Adrenal gland (tissue), 12 donors: Measurements from ENCODE around the gene KANSL1L. TPM values are rescaled to one million over a fixed set of nuclear protein-coding genes. Genes with fewer than 3 reads are reported as not detected.

Experiments used
- DNase-seq, 7 donors: peaks; one replicate each; pipeline ENCODE4 v3.0.0-alpha.2; 2019 to 2020
- H3K27ac ChIP-seq, 5 donors: fragments of 200-600 bp; sonication (generic) in 4 of 5; 1 replicate in 3 of 5; 2 replicates in 2 of 5; pipeline versions ENCODE4 v1.5.1 to v1.8.0; 2016 to 2020; ENCODE audit warnings: mild to moderate bottlenecking in 1 of 5
- H3K27me3 ChIP-seq: fragments of 200-600 bp; 2 replicates; pipeline ENCODE4 v1.8.0; 2021
- H3K36me3 ChIP-seq, 2 donors: fragments of 200-600 bp; replicated peaks in 1 of 2; 1 replicate in 1 of 2; 2 replicates in 1 of 2; pipeline versions ENCODE4 v1.5.1 to v1.8.0; 2018 to 2022
- H3K4me1 ChIP-seq, 2 donors: fragments of 200-600 bp; replicated peaks in 1 of 2; 1 replicate in 1 of 2; 2 replicates in 1 of 2; pipeline versions ENCODE4 v1.5.1 to v1.8.0; 2018 to 2021
- H3K4me3 ChIP-seq, 4 donors: fragments of 200-600 bp; sonication (generic) in 3 of 4; one replicate each; pipeline ENCODE4 v1.5.1; 2016 to 2018
- H3K9me3 ChIP-seq, 3 donors: fragments of 200-600 bp; sonication (generic) in 1 of 3; replicated peaks in 1 of 3; 1 replicate in 2 of 3; 2 replicates in 1 of 3; pipeline versions ENCODE4 v1.5.1 to v1.8.0; 2016 to 2021
- POLR2A ChIP-seq, 2 donors: fragments of 450-650 bp; IDR thresholded peaks; one replicate each; pipeline ENCODE4 v1.6.1; 2017; ENCODE audit warnings: antibody characterized with exemption in 2 of 2, mild to moderate bottlenecking in 2 of 2, moderate library complexity in 1 of 2
- WGBS, 4 donors: extraction: QIAGEN DNeasy Blood & Tissue Kit in 2 of 4; methylation state at CpG; one replicate each; pipeline versions ENCODE4 v1.1.5 to v1.1.7; 2013 to 2017; 5-methylcytosine and 5-hydroxymethylcytosine counted together
- intact Hi-C, 2 donors: fragments of 100-400 bp; cut with DNase I; formaldehyde crosslinking; loops; one replicate each; pipeline versions ENCODE4 v1.14.1 to v1.15.0; 2022 to 2023
- polyA plus RNA-seq, 3 donors: library from polyadenylated mRNA; stranded (reverse); fragments of 200-250 nt in 2 of 3; fragments of 350-450 nt in 1 of 3; fragmentation: Illumina TruSeq in 1 of 3; extraction: RNeasy Lipid Tissue Mini Kit (QIAGEN cat#74804) in 1 of 3; gene quantifications; one replicate each; pipeline ENCODE4 v1.2.3, GENCODE V29; 2013 to 2014
- total RNA-seq, 9 donors: library from RNA; depleted of rRNA in 4 of 9; stranded (reverse); fragments of >200 nt in 4 of 9; fragments of 120-200 nt in 1 of 9; fragmentation: NEBNext Ultra II Directional in 1 of 9; extraction: Animal tissue kit (Norgen Biotek cat#: 25700) in 1 of 9; gene quantifications; one replicate each; pipeline versions ENCODE4 v1.1.0 to v1.2.4, GENCODE V29; 2013 to 2023
- TF ChIP-seq, protein P1 (sequence below), 6 experiments: fragments of 450-650 bp in 4 of 6; fragments of 200-600 bp in 2 of 6; sonication (generic) in 1 of 6; IDR thresholded peaks; 1 replicate in 5 of 6; 2 replicates in 1 of 6; pipeline versions ENCODE4 v1.5.1 to v1.8.0; 2016 to 2021; ENCODE audit warnings: antibody characterized with exemption in 6 of 6, mild to moderate bottlenecking in 2 of 6, moderate library complexity in 1 of 6
- donor health status: healthy with polysubstance abuse.
- donor health status: Bipolar disorder and iron deficiency.
- donor health status: DM: yes; HTN: yes; CAD: no.
- donor health status: DM: no; HTN: no; CAD: no.
- donor health status: DM: no; HTN: no; CAD: no.
- donor health status: DM: yes; HTN: yes; CAD: no.

The KANSL1L gene
- total and polyA plus RNA-seq, 12 donors = 5.4 to 36.3 (median 16.0) TPM

DNA sequence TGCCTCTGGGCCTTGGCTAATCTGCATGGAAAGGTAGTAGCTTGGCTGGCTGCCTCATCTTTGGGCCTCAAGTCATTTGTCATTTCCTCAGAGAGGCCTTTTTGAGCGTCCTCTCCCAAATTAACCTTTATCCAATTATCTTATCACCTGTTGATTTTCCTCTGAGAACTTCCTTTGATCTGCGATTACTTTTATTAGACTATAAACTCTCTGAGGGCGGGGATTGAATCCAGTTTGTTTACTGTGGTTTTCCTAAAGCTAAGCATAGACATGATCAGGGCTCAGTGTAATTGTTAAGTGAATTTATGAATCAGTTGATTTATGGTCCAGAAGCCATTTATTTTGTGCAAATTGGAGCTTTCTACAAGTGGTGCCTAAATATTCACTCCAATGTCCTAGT, 161.3 kb downstream of the KANSL1L start:
- Histone ChIP-seq H3K9me3 (no peaks in the 10 kb centered on the region), H3K27me3 (no peaks in the 10 kb centered on the region), H3K27ac (peak overlapping the region in 3 of 5 donors; percentile 19 to 47 (median 36)), H3K4me1 (peaks cover 14 to 48% of the 10 kb centered on the region in 2 donors), H3K36me3 (peaks cover 0 to 3% of the 10 kb centered on the region in 2 donors), H3K4me3 (no peak overlapping the region)
- no peak for TF ChIP-seq POLR2A (IDR thresholded peaks at IDR 0.05)
- TF ChIP-seq, protein P1, sequence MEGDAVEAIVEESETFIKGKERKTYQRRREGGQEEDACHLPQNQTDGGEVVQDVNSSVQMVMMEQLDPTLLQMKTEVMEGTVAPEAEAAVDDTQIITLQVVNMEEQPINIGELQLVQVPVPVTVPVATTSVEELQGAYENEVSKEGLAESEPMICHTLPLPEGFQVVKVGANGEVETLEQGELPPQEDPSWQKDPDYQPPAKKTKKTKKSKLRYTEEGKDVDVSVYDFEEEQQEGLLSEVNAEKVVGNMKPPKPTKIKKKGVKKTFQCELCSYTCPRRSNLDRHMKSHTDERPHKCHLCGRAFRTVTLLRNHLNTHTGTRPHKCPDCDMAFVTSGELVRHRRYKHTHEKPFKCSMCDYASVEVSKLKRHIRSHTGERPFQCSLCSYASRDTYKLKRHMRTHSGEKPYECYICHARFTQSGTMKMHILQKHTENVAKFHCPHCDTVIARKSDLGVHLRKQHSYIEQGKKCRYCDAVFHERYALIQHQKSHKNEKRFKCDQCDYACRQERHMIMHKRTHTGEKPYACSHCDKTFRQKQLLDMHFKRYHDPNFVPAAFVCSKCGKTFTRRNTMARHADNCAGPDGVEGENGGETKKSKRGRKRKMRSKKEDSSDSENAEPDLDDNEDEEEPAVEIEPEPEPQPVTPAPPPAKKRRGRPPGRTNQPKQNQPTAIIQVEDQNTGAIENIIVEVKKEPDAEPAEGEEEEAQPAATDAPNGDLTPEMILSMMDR (IDR thresholded peaks at IDR 0.05) = no peak
- intact Hi-C loops = no loop called here
- 47 to 72% (median 64%) methylated on average over 3 of the region's 3 CpGs for WGBS, 4 donors
- DNase-seq = peak in 1 of 7 donors; percentile 16

DNA sequence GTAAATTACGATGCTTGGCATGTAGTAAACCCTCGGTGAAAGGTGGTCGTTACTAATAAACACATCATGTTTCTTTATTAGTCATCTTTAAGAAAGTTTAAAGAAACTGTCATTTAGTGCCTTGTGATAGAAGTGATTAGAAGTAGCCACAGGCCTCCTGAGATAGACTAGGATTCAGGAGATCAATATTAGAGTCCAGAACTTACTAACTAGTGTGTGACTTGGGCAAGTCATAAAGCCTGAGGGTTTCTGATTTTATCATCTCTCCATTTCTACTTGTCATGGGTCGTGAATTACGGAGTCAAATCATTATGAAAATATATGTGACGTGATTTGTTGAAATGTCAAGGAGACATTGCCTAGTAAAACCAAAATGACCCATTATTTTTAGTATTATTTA, 162.1 kb downstream of the KANSL1L start:
- Histone ChIP-seq H3K4me3 (no peak overlapping the region), H3K9me3 (no peaks in the 10 kb centered on the region), H3K4me1 (peaks cover 21 to 55% of the 10 kb centered on the region in 2 donors), H3K36me3 (no peaks in the 10 kb centered on the region), H3K27ac (peak overlapping the region in 2 of 5 donors; percentile 36 to 47), H3K27me3 (no peaks in the 10 kb centered on the region)
- no peak for DNase-seq
- intact Hi-C loops = no loop called here
- TF ChIP-seq, protein P1 (IDR thresholded peaks at IDR 0.05) = no peak
- TF ChIP-seq POLR2A (IDR thresholded peaks at IDR 0.05) = no peak
- WGBS, 4 donors = 44 to 58% (median 53%) methylated on average over 6 of the region's 6 CpGs

DNA sequence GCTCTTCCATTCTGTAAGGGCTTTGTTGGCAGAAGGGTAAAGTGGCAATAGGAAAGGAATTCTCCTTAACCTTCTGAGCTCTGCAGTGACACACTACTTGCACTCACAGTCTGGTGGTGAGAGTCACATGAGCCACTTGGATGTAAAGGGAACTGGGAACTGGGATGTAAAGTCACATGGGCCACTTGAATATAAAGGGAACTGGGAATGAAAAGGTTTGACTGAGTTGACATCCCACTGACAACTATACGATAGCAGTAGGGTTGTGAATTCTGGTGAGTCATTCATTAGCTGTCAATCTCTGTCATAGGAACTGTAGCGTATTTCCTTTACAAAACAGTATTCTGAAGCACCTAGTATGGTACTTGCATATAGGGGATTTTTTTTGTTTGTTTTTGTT, 163.3 kb downstream of the KANSL1L start:
- intact Hi-C loops = no loop called here
- Histone ChIP-seq H3K9me3 (no peaks in the 10 kb centered on the region), H3K27ac (peak overlapping the region in 1 of 5 donors; percentile 26), H3K36me3 (no peaks in the 10 kb centered on the region), H3K4me3 (no peak overlapping the region), H3K4me1 (peaks cover 31 to 66% of the 10 kb centered on the region in 2 donors), H3K27me3 (no peaks in the 10 kb centered on the region)
- DNase-seq = peak in 2 of 7 donors; percentile 25 to 29
- TF ChIP-seq POLR2A (IDR thresholded peaks at IDR 0.05) = no peak
- TF ChIP-seq, protein P1 (IDR thresholded peaks at IDR 0.05) = no peak
- 40 to 80% (median 59%) methylated on average over 2 of the region's 2 CpGs for WGBS, 4 donors

DNA sequence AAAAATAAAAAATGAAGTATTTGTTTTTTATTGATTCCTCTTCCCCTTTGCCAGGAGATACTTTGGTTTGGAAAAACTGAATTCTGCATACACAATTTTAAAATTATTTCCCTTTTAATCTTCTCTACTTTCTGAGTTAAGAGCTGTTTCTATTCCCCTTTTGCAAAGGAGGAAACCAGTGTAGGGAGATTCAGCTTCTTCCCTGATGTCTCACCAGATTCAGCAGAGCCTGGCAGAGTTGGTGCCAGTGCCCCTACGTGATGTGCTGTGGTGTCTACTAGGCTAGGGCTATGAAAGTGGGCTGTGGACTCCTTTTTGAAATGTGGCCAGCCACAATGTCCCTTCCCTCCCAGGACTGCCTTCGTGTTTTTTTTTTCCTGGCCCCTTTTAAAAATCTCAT, 166.3 kb downstream of the KANSL1L start:
- intact Hi-C loops = no loop called here
- Histone ChIP-seq H3K4me1 (peaks cover 31 to 60% of the 10 kb centered on the region in 2 donors), H3K27ac (peak overlapping the region in 2 of 5 donors; percentile 7 to 23), H3K4me3 (no peak overlapping the region), H3K27me3 (no peaks in the 10 kb centered on the region), H3K9me3 (no peaks in the 10 kb centered on the region), H3K36me3 (no peaks in the 10 kb centered on the region)
- TF ChIP-seq POLR2A (IDR thresholded peaks at IDR 0.05) = no peak
- TF ChIP-seq, protein P1 (IDR thresholded peaks at IDR 0.05) = no peak
- 47 to 75% (median 55%) methylated on average over 2 of the region's 2 CpGs for WGBS, 4 donors
- DNase-seq = peak in 1 of 7 donors; percentile 17
